Liver (tissue), 3 donors: Measurements from ENCODE around the gene DNAH10.

Source experiments
- ATF3 ChIP-seq: IDR thresholded peaks from 2 replicates; pipeline ENCODE4 v1.6.1; 2016; ENCODE audit warnings: antibody characterized with exemption
- CTCF ChIP-seq: fragments of 150-350 bp; IDR thresholded peaks from 2 replicates; pipeline ENCODE4 v1.5.1; 2017; ENCODE audit warnings: improper control_type of control experiment, low read depth, low read length; ENCODE audit not compliant: missing input control
- EGR1 ChIP-seq, 2 donors: IDR thresholded peaks; 2 replicates each; pipeline ENCODE4 v1.6.1; 2016 to 2018; ENCODE audit warnings: antibody characterized with exemption in 2 of 2, low read depth in 2 of 2
- MAX ChIP-seq: IDR thresholded peaks from 2 replicates; pipeline ENCODE4 v1.6.1; 2016; ENCODE audit warnings: antibody characterized with exemption
- REST ChIP-seq: IDR thresholded peaks from 2 replicates; pipeline ENCODE4 v1.6.1; 2016; ENCODE audit warnings: antibody characterized with exemption, mild to moderate bottlenecking
- SP1 ChIP-seq: IDR thresholded peaks from 2 replicates; pipeline ENCODE4 v1.6.1; 2018; ENCODE audit warnings: antibody characterized with exemption, mild to moderate bottlenecking
- TAF1 ChIP-seq: conservative IDR thresholded peaks from 2 replicates; pipeline ENCODE4 v1.6.1; 2016; ENCODE audit warnings: antibody characterized with exemption, mild to moderate bottlenecking
- YY1 ChIP-seq: IDR thresholded peaks from 2 replicates; pipeline ENCODE4 v1.6.1; 2016; ENCODE audit warnings: antibody characterized with exemption, mild to moderate bottlenecking
- ZBTB33 ChIP-seq: IDR thresholded peaks from 2 replicates; pipeline ENCODE4 v1.6.1; 2016; ENCODE audit warnings: antibody characterized with exemption
- donor health status: healthy.
- donor health status: healthy.

GRCh38 chr12:123807002-123807401, 44.9 kb downstream of the DNAH10 start:
- TF ChIP-seq TAF1: no peak
- no peak for TF ChIP-seq ZBTB33
- no peak for TF ChIP-seq CTCF
- TF ChIP-seq REST: no peak
- no peak for TF ChIP-seq SP1
- TF ChIP-seq YY1: no peak
- TF ChIP-seq EGR1 (IDR thresholded peaks at IDR 0.05; ENCODE audit: low read depth in 2 of 2): no peak
- no peak for TF ChIP-seq ATF3
- TF ChIP-seq MAX: no peak
